ENCODE results near the gene PGAM2.

PGAM2 gene

GRCh38 chr7:44061645-44062179 lies 3.7 kb downstream of the PGAM2 start (continued):
- TF ChIP-seq PATZ1 (tag by site-specific recombination; IDR thresholded peaks at IDR 0.05) = no peak
- TF ChIP-seq PBX3 (CRISPR knock-in tag; IDR thresholded peaks at IDR 0.05) = no peak
- TF ChIP-seq ZNF571 (tag by site-specific recombination; IDR thresholded peaks at IDR 0.05) = no peak
- no peak for TF ChIP-seq HOXD13 (CRISPR knock-in tag; IDR thresholded peaks at IDR 0.05; ENCODE audit: borderline replicate concordance)
- TF ChIP-seq GLIS2 (tag by site-specific recombination; IDR thresholded peaks at IDR 0.05) = no peak
- no peak for TF ChIP-seq ZNF398 (tag by site-specific recombination; IDR thresholded peaks at IDR 0.05)
- TF ChIP-seq ZSCAN4 (tag by site-specific recombination; IDR thresholded peaks at IDR 0.05) = no peak
- TF ChIP-seq ZNF280D (tag by site-specific recombination; IDR thresholded peaks at IDR 0.05) = no peak
- no peak for TF ChIP-seq ATF2 (tag by site-specific recombination; IDR thresholded peaks at IDR 0.05; ENCODE audit: low read depth)
- TF ChIP-seq ZBTB21 (tag by site-specific recombination; IDR thresholded peaks at IDR 0.05) = no peak
- no peak for TF ChIP-seq PRDM2 (tag by site-specific recombination; IDR thresholded peaks at IDR 0.05; ENCODE audit: borderline replicate concordance)
